HG03442 (cell line): ENCODE measurements around the gene ANKZF1.
"Not testable (repeated sequence)": the region's sequence is repeated elsewhere in the genome, so short reads cannot be mapped to it uniquely, and the experiment has no call there.

Experiments
- ATAC-seq: cut with Tn5 transposase; IDR thresholded peaks from one replicate; pipeline ENCODE4 v1.9.1; 2021; ENCODE audit warnings: mild to moderate bottlenecking, moderate library complexity; ENCODE audit not compliant: unreplicated experiment

The ANKZF1 gene

DNA sequence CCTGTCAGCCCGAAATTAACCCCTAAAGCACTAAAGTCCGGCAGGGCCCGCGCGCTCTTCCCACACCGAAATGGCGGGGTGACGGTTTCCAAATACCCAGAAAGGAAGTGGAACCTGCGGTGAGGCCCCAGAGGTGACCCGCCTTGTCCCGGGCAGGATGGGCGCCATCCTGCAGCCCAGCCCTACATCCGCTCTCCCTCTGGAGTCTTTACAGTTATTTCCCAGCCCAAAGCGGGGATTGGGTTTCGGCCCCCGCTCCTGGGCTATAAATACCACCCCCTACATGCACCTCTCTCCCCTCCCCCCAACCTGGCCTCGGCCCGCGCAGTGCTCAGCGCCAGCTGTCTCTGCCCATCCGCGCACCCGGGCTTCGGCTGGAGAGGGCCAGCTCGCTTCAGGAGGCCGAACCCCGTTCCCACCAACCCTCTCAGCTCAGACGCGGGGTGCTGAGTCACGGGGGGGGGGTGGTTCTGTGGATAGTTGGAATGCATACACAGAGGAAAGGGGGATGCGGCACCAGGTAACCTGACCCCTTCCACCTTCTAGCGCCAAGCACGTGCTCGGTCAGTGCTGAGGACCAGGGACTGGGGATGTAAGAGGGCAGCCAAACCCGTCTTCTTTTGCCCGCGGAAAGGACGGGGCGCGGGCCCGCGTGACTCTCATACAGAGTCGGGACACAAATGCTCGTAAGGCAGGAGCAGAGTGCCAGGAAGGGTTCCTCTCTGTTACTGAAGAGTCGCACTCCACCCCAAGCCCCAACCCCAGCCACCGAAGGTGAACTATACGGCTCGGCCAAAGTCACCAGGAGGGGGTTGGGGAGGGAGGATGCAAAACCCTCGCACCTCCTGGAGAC is 23.5 kb downstream of the ANKZF1 start, which contains the start of gene TUBA4B:
TSS of gene TUBA4B (plus strand) at position 344 of the 853 bp plus-strand sequence. CDS start at position 509, 165 bp downstream.
- peak; percentile 4 for ATAC-seq

DNA sequence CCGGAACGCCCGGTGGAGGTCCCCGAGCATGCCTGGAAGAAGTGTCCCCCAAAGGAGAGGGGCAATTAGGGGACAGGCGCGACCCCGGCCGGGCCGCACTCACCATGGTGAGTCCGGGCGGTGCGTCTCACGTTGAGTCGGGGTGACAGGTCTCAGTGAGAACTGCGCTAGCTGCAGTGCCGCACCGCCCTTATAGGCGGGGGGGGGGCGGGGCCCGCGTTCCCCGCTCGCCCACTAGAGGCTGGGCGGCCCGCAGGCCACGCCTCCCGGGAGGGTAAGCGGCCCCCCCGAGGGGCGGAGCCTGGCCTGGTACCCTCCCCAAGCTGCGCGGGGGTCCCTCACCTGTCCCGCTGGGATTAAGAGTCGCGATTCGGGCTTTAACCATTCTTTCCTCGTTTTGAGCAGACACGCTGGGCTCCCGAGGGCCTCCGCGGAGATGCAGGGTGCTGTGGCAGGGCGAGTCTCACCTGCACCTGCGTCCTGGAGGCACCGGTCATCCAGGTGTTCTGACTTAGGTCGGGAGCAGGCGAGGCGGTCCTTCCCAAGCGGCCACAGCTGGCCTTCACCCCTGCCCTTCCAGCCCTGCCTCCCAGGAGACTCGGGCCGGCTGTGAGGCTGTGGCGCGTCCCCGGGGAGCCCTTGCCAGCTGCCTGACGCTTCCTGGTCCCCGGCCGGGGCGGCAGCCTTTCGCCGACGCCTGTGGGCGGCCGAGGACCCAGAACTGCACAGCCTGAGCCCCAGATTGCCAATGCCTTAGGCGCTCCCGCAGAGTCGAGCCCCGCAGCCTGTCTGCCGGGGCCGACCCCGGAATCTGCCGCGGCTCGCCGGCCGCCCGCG is 24.4 kb downstream of the ANKZF1 start, which contains the start of gene TUBA4A:
TSS of gene TUBA4A (minus strand) at position 166 of the 837 bp plus-strand sequence. CDS start at position 106, 60 bp downstream.
- peak; percentile 52 for ATAC-seq

DNA sequence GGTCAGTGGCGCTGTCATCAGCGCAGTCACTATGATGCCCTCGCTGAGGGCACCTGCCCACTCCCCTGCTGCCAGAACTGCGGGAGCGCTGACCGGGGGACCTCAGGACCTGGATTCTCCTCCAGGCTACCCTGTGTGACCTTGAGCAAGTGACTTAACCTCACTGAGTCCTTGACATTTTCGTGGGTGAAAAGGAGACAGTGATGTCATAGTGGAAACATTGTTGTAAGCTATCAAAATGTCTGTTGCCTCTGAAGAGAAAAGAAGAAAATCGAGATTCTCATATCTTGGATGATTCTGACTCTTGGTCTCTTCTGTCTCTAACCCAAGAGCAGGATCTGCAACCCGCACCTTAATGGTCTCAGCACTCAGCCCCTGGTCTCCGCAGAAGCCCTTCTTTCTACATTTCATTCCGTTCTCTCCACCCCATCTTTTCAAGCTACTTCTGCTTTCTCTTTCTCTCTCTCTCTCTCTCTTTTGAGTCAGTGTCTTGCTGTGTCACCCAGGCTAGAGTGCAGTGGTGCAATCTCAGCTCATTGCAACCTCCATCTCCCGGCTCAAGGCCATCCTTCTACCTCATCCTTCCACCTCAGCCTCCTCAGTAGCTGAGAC is 25.1 kb downstream of the ANKZF1 start:
- ATAC-seq: peak; percentile 21

DNA sequence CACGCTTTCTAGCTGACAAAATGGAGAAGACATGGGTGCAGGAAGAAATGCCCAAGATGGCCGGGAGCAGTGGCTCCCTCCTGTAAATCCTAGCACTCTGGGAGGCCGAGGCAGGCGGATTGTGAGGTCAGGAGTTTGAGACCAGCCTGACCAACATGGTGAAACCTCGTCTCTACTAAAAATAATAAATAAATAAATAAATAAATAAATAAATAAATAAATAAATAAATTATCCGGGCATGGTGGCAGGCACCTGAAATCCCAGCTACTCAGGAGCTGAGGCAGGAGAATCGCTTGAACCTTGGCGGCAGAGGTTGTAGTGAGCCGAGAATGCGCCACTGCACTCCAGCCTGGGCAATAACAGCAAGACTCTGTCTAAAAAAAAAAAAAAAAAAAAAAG is 29.3 kb downstream of the ANKZF1 start:
- not testable (repeated sequence) for ATAC-seq

DNA sequence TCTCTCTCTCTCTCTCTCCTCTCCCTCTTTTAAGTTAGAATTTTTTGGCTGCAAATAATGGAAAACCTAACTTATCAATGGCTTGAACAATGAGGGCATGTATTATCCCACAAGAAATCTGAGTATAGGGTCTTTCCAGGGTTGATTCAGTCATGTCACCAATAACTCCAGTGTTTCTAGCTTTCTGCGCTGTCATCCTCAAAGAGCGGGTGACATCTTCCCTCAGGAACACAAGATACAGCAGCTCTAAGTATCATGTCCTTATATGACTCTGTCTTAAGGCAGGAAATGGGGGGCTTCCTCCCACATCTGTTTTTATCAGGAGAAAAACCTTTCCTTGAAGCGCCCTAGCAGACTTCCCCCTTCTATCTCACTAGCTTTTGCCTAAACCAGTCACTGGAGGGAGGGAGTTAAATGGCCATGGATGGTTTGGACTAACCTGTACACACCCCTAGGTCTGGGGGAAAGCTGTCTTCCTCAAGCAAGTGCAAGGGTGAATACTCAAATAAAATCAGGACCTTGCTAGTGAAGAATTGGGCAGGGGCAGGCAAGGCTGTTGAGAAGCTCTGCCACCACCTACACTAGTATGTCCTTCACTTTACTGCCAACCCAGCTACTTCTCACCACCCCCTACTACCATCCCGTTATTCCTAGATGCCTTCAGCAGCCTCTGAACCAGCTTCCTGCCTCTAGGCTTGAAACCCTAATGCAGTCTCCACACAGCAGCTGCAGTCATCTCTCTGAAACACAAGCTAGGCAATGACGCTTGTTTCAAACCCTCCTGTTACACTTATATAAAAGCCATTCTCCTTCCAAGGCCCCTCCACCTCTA is 31.6 kb downstream of the ANKZF1 start:
- no peak for ATAC-seq

DNA sequence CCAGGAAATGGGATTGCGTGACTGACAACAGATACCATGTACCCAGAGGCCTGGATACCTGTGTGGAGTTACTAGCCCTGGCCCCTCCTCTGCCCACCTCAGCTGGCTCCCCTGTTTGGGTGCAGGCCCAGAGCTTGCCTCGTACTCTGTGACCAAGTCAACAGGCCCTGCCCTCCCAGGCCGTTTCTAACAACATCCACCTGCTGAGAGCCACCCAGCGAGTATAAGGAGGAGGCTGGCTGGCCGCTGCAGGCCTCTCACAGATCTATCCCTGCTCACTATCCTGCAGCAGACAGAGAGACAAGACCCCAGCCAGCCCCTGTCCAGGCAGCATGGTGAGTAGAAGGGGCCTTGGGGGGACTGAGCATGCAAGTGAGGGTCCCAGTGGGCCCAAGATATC is 36.6 kb downstream of the ANKZF1 start:
- ATAC-seq: no peak

DNA sequence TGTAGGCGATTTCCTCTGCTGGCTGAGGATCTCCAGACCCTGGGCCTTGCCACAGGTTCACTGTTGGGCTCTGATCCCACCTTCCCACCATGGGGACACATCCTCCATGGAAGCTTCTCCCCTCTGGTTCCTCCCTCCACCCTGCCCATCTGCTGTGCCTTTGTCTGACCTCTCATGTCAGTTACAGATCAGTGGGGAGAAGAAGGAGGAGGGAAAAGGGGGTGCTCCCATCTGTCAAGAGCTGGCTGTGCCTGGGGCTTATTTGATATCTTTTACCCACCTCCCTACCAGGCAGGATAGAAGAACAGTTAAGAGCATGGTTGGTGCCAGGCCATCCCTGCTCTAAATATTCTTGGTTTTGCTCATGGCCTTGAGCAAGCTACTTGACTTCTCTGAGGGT is 37.3 kb downstream of the ANKZF1 start:
- ATAC-seq: no peak

DNA sequence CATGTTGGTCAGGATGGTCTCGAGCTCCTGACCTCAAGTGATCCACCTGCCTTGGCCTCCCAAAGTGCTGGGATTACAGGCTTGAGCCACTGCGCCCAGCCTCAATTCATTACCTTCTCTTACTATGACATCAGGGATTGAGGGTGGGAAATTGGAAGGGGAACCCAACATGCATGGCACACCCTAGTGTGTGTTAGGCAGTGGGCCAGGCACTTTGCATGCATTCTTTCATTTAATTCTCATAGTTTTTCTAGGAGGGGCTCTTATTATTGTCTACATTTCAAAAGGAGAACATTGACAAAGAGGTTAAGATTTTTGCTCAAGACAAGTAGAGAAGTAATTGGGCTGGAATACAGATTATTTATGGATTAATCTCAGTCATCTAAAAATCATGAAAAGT is 38.7 kb downstream of the ANKZF1 start:
- no peak for ATAC-seq

DNA sequence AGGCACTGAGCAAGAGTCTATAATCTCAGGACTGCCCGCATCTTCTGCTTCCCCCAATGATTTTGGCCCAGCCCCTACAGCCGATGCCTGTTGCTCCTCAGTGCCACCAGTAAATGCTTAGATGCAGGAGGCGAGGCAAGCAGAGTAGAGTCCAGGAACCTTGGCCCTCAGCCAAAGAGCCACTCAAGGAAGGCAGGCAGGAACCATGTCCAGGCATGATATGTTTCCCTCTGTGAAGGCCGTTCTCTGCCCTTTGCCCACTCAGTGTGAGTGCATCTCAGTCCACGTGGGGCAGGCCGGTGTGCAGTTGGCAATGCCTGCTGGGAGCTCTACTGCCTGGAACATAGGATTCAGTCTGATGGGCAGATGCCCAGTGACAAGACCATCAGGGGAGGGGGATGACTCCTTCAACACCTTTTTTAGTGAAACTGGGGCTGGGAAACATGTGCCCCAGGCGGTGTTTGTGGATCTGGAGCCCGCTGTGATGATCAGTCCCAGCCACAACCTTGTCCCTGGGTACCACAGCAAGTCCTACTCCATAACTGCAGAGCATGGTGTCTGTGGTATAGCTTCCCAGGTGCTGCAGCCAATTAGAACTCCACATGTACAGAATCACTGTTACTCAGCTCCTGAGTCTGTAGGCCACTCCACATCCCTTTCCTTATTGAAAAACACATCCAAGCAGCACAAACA is 39.9 kb downstream of the ANKZF1 start:
- no peak for ATAC-seq

DNA sequence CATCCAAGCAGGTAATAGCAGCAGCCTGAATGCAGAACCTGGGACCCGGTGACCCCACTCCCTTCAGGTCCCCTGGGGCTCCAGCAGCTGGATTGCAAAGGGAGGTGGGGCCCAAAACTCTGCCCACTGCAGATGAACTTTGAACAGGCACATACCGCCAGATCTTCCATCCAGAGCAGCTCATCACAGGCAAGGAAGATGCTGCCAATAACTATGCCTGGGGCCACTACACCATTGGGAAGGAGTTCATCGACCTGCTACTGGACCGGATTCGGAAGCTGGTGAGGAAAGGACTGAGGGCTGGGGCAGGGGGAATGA is 40.4 kb downstream of the ANKZF1 start:
- ATAC-seq: no peak

DNA sequence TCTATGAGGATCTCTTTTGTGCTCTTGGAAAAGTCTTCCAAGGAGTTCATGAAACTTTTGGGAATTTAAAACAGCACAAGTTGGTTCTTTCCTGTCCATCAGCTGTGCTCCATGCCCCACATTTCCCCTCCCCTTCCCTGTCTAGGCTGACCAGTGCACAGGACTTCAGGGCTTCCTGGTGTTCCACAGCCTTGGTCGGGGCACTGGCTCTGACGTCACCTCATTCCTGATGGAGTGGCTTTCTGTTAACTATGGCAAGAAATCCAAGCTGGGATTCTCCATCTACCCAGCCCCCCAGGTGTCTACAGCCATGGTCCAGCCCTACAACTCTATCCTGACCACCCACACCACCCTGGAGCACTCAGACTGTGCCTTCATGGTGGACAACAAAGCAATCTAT is 41.4 kb downstream of the ANKZF1 start:
- no peak for ATAC-seq

DNA sequence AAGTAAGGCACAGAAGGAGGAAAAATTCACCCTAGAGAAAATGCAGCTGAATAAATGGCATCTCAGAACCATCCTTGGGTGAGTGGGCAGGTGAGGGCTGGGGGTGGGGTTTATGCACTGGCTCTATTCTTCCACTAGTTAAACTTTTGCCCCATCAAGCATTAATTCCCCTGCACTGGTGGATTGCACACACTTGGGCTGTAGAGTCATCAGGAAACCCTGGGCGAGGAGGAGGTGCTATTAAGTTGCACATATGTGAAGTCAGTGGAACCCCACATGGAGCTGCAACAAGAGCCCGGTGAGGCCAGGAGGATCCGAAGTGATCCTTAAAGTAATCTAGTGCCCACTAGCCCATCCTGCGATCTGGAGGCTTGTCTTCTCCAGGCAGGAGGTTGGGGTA is 42.8 kb downstream of the ANKZF1 start:
- ATAC-seq: no peak

DNA sequence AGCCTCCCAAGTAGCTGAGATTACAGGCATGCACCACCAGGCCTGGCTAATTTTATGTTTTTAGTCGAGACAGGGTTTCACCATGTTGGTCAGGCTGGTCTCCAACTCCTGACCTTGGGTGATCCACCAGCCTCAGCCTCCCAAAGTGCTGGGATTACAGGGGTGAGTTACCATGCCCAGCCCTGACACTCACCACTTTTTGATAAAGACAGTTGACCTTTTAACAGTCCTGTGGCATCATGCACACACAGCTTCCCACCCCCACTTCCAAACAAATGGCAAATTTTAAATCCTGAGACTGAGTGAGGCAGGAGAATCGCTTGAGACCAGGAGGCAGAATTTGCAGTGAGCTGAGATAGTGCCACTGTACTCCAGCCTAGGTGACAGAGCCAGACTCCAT is 43.4 kb downstream of the ANKZF1 start:
- ATAC-seq: no peak

DNA sequence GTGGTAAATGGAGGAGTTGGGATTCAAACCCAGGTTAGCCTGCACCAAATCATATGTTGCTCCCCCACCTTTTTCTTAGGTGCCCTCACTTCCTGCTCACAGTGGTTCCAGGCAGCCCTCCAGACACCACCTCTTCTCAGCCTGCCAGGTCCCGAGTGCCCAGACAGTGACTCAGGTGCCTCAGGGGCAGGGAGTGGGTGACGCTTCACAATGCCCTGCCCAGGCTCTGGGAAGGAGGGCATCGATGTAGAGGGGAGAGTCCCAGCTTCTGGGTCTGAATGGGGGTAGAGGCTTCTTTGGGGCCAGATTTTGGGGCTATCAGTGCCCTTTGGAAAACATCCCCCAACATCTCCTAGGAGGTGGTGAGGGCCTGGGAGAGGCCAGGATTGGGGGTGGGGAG is 44.3 kb downstream of the ANKZF1 start:
- ATAC-seq: no peak

DNA sequence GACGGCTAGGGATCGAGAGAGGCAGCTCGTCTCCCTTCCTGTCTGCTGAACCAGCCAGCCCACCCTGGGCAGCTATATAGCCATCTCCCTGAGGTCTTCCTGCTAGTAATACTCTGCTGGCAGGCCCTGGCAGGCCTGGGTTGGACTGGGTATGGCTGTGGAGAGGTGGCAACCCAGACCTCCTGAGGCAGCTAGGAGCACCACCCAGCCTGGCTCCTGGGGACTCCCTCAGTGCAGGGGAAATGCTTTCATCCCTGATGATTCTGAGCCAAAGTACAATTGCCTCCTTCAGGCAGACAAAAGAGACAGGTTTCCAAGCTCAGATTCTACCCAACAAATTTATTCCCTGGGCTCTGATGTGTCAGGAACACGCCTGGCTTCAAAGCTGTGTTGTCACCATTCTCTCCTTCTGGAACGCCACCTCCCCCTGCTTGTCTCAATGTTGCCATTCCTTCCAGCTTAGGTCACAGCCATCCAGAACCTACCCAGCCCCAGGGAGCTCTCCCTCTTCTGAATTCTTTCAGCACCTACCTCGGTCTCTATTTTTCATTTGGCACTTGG is 44.8 kb downstream of the ANKZF1 start:
- no peak for ATAC-seq

DNA sequence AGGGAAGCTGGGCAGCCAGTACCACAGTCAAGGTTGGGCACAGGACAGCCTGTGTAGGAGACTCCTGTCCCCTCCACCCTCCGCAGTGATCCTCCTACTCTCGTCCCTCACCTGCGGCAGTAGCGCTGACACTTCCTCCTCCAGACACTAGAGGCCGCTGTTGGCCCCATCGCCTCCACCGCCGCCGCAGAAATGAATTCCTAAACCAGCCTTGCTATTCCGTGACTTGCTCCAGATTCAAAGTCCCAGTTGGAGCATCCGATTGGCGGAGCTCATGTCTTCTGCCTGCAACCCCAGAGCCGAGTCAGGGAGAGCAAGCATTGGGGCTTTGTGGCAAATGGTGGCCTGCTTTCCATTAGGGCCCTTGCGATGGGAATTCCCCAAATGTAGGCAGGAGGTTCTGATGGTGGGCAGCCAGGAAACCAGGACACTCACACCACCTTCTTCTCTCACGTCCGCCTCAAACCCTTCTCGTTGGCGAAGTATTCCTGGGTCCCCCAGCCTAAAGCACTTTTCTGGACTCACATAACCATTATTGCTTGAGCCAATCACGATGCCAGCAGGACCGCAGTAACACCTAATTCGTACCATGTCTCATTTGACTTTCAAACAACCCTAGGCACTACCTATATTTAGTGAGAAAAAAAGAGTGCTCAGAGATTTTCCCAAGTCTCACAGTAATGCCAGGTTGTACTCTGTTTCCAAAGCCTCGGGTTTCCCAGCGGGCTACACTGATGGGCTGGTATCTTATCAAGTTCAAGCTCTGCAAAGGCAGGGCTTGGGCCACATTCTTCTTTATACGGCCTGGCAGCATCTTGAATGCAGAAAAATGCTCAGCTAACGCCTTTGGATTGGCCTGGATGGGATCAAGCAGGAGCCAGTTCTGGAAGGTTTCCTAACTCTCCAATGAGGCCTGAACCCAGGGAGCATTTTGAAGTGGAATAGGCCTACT is 48.4 kb downstream of the ANKZF1 start:
- peak; percentile 24 for ATAC-seq

DNA sequence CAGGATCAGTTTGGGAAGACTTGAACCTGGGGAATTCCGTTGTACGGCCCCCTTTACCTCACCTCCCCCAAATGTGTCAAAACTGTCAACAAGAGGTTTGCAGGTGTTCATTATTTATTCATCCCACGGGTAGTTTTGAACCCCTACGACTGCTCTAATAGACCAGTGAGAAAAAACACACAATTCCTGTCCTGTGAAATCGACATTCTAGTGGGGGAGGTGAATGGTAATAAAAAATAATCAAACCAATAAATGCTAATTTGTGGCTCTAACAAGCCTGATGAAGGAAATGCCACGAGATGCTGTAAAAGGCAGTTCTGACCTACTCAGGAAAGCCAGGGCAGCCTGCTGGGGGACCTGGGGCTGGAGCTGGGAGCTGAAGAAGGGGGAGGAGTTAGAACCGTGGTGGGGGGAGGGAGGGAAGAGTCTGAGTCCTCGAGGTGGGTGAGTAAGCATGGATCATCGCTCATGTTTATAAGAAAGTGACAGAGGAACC is 49.1 kb downstream of the ANKZF1 start:
- no peak for ATAC-seq

DNA sequence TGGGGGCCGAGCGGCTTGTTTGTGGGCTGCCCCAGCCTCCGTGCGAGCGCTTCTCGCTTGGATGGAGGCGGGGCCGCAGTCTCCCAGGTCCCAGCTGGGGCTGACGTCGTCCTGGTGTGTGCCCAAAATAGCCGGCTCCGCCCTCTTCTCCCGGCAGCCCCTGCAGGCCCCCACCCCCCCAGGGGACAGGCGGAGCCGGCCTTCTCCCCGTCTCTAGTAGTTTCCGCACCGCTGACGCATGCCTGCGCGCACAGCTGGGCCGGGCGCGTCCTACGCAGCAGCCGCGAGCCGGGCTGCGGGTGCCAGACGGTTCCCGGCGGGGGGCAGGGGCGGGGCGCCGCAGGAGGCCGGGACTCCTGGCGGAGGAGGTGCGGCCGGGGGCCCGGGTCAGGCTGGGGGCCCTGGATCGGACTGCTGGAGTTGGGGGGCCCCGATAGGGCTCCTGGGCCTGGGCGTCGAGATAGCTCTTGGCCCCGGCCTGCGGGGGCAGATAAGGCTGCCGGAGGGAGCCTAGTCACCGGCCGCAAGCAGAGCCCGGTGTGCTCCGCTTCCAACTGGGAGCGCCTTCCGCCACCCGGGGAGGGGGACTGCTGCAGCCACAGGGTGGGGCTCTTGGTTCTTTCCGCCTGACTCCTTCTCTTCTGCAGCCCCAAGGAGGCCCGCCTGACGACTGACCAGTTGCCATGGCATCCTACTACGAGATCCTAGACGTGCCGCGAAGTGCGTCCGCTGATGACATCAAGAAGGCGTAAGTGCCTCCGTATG is 49.7 kb downstream of the ANKZF1 start, which contains the start of gene DNAJB2:
TSS of gene DNAJB2 (plus strand) at position 216 of the 765 bp plus-strand sequence. CDS start at position 684, 468 bp downstream.
- ATAC-seq: peak; percentile 89
